ENCODE data around the gene DUS3L. TPM values are rescaled to one million over a fixed set of nuclear protein-coding genes. Genes with fewer than 3 reads are reported as not detected.

Gene DUS3L
- total RNA-seq, 1 donor from 2014 or later = 14.1 TPM

- Histone ChIP-seq H3K4me1 (peaks cover 25% of the 10 kb centered on the region), H3K27me3 (ENCODE audit: low read depth) (peaks cover 29% of the 10 kb centered on the region), H3K36me3 (no peaks in the 10 kb centered on the region), H3K27ac (replicated peaks) (no peak overlapping the region), H3K9me3 (replicated peaks) (no peaks in the 10 kb centered on the region), H3K4me3 (no peak overlapping the region)
- TF ChIP-seq CTCF (IDR thresholded peaks at IDR 0.05; ENCODE audit: borderline replicate concordance) = no peak
- no peak for DNase-seq
- intact Hi-C loops (cut with micrococcal nuclease) = no loop called here
These were observed 32.8 kb upstream of the DUS3L start for GRCh38 chr19:5823579-5824281.

GRCh38 chr19:5822181-5822844, 31.4 kb upstream of the DUS3L start:
- no peak overlapping the region for H3K4me3 ChIP-seq
- no peak overlapping the region for H3K27ac ChIP-seq (replicated peaks)
- H3K4me1 ChIP-seq = peaks cover 13% of the 10 kb centered on the region
- DNase-seq = no peak
- H3K36me3 ChIP-seq = no peaks in the 10 kb centered on the region
- intact Hi-C loops (cut with micrococcal nuclease) = no loop called here
- no peak for TF ChIP-seq CTCF (IDR thresholded peaks at IDR 0.05; ENCODE audit: borderline replicate concordance)
- peaks cover 17% of the 10 kb centered on the region for H3K27me3 ChIP-seq (ENCODE audit: low read depth)
- H3K9me3 ChIP-seq (replicated peaks) = no peaks in the 10 kb centered on the region

- Histone ChIP-seq H3K4me3 (no peak overlapping the region), H3K4me1 (peaks cover 7% of the 10 kb centered on the region), H3K36me3 (no peaks in the 10 kb centered on the region), H3K9me3 (replicated peaks) (no peaks in the 10 kb centered on the region), H3K27ac (replicated peaks) (no peak overlapping the region), H3K27me3 (ENCODE audit: low read depth) (peaks cover 10% of the 10 kb centered on the region)
- TF ChIP-seq CTCF (IDR thresholded peaks at IDR 0.05; ENCODE audit: borderline replicate concordance) = no peak
- intact Hi-C loops (cut with micrococcal nuclease) = no loop called here
- DNase-seq = no peak
These were observed 30.7 kb upstream of the DUS3L start for GRCh38 chr19:5821521-5822180.

GRCh38 chr19:5820785-5821184, 29.8 kb upstream of the DUS3L start:
- Histone ChIP-seq H3K27ac (replicated peaks) (no peak overlapping the region), H3K27me3 (ENCODE audit: low read depth) (peaks cover 7% of the 10 kb centered on the region), H3K36me3 (no peaks in the 10 kb centered on the region), H3K9me3 (replicated peaks) (no peaks in the 10 kb centered on the region), H3K4me3 (no peak overlapping the region), H3K4me1 (peaks cover 7% of the 10 kb centered on the region)
- no peak for DNase-seq
- no peak for TF ChIP-seq CTCF (IDR thresholded peaks at IDR 0.05; ENCODE audit: borderline replicate concordance)
- intact Hi-C loops (cut with micrococcal nuclease) = no loop called here

GRCh38 chr19:5818594-5818993, 27.6 kb upstream of the DUS3L start:
- H3K9me3 ChIP-seq (replicated peaks) = no peaks in the 10 kb centered on the region
- DNase-seq = no peak
- H3K27me3 ChIP-seq (ENCODE audit: low read depth) = peaks cover 14% of the 10 kb centered on the region
- intact Hi-C loops (cut with micrococcal nuclease) = no loop called here
- H3K4me3 ChIP-seq = no peak overlapping the region
- TF ChIP-seq CTCF (IDR thresholded peaks at IDR 0.05; ENCODE audit: borderline replicate concordance) = no peak
- no peak overlapping the region for H3K27ac ChIP-seq (replicated peaks)
- H3K4me1 ChIP-seq = peaks cover 7% of the 10 kb centered on the region
- no peaks in the 10 kb centered on the region for H3K36me3 ChIP-seq

Data from left ventricle myocardium inferior (tissue), 1 donor.